Neuron (in vitro differentiated cells): ENCODE results near the gene HES5.

ENCODE experiments used
- H2AFZ ChIP-seq: one replicate; pipeline ENCODE4 v1.6.1; 2013; ENCODE audit warnings: low read depth, mild to moderate bottlenecking, inconsistent platforms, low read length, moderate library complexity
- H3K27me3 ChIP-seq: one replicate; pipeline ENCODE4 v1.6.1; 2013; ENCODE audit warnings: low read length; ENCODE audit not compliant: insufficient read depth
- H3K36me3 ChIP-seq: one replicate; pipeline ENCODE4 v1.6.1; 2013; ENCODE audit warnings: low read length; ENCODE audit not compliant: insufficient read depth
- H3K4me1 ChIP-seq: one replicate; pipeline ENCODE4 v1.6.1; 2013; ENCODE audit warnings: low read length; ENCODE audit not compliant: insufficient read depth
- H3K4me3 ChIP-seq: 2 replicates; pipeline ENCODE4 v1.5.1; 2013; ENCODE audit warnings: mild to moderate bottlenecking, low read length, moderate library complexity
- H3K9me3 ChIP-seq: one replicate; pipeline ENCODE4 v1.6.1; 2013; ENCODE audit warnings: low read length

Gene HES5

DNA sequence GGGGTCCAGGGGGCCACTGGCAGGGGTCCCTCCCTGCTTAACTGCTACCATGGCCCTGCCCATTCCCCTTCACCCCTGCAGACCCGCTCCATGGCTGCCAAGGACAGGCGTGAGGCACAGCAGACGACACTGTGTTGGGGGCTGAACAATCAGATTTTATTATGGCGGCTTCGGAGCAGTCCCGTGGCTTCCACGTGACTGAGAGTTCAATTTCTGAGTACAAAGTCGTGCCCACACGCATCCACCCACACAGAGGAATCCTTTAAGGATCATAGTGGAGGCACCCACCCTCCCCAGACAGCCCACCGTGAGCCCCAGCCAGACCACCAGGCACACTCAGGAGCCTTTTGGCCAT is 1.5 kb downstream of the HES5 start:
- H3K4me1 ChIP-seq = peaks cover 72% of the 10 kb centered on the region
- no peaks in the 10 kb centered on the region for H3K9me3 ChIP-seq
- H3K36me3 ChIP-seq = peaks cover 6% of the 10 kb centered on the region
- H3K4me3 ChIP-seq = peak overlapping the region; percentile 83
- no peaks in the 10 kb centered on the region for H3K27me3 ChIP-seq
- no peak overlapping the region for H2AFZ ChIP-seq

DNA sequence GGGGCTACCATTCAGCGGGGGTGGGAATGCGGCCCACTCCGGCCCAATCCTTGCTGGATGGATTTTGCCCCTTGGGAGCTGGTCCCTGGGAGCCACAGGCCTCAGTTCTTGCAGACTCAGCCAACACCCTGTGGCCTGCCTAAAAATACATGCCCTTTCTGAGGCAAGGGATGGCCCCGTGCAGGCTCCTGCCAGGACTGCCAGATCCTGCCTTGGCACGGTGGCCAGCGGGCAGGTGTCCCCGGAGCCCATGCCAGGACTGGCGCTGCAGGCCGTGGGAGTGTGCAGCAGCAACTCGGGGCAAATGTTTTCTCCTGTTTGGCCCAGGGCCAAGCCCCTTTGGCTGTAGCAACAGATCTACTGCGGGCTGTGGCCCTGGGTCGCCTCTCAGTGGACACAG is 2.0 kb downstream of the HES5 start:
- Histone ChIP-seq H3K36me3 (peaks cover 6% of the 10 kb centered on the region), H3K4me3 (peak overlapping the region; percentile 83), H2AFZ (no peak overlapping the region), H3K9me3 (no peaks in the 10 kb centered on the region), H3K27me3 (no peaks in the 10 kb centered on the region), H3K4me1 (peaks cover 66% of the 10 kb centered on the region)

DNA sequence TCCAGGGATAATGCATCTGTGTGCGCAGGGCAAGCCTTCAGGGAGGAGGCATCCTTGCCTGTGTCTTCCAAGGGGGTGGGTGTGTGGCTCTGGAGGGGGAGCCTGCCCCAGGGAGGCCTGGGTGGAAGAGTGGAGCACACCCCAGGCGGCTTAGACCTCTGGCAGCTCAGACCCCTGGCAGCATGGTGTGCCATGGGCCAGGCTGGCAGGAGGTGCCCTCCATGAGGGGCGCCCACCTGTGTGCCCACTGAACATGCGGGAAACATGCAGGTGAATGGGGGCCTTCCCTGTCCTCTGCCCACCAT is 2.6 kb downstream of the HES5 start:
- Histone ChIP-seq H3K27me3 (no peaks in the 10 kb centered on the region), H3K4me1 (peaks cover 61% of the 10 kb centered on the region), H3K36me3 (peaks cover 6% of the 10 kb centered on the region), H2AFZ (no peak overlapping the region), H3K9me3 (no peaks in the 10 kb centered on the region), H3K4me3 (peak overlapping the region; percentile 83)

DNA sequence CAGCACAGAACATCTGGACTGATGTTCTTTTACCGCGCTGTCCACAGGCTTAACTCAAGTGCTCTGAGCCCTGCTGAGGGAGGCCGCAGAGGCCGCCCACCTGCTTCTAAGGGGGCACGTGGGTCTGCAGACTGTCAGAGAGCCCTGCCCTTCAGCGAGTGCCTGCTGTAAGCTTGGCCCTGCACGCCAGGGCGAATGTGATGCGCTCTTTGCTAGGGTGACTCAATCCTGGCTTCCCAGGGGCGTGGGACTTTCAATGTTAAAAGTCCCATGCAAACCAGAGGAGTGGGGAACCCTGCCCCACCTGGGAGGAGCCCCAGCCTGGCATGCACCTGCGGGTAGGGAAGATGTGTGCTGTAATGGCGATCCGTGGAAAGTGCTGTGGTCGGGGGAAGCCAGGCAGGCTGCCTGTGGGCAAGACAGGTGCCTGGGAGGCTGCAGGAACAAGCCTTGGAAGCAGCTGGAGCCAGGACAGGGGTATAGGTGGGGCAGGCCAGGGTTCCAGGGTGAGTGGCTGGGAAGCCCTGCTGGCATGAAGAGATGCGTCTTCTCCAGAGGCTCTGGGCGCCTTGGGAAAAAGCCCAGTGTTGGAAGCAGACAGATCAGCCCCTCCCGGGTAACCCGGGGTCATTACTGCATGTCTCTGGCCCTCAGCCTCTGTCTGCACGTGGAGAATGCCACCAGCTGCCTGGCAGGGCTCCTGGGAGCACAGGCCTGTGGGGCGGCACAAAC is 3.1 kb downstream of the HES5 start:
- no peaks in the 10 kb centered on the region for H3K9me3 ChIP-seq
- H3K4me3 ChIP-seq = peak overlapping the region; percentile 83
- no peak overlapping the region for H2AFZ ChIP-seq
- H3K36me3 ChIP-seq = peaks cover 6% of the 10 kb centered on the region
- peaks cover 57% of the 10 kb centered on the region for H3K4me1 ChIP-seq
- no peaks in the 10 kb centered on the region for H3K27me3 ChIP-seq

DNA sequence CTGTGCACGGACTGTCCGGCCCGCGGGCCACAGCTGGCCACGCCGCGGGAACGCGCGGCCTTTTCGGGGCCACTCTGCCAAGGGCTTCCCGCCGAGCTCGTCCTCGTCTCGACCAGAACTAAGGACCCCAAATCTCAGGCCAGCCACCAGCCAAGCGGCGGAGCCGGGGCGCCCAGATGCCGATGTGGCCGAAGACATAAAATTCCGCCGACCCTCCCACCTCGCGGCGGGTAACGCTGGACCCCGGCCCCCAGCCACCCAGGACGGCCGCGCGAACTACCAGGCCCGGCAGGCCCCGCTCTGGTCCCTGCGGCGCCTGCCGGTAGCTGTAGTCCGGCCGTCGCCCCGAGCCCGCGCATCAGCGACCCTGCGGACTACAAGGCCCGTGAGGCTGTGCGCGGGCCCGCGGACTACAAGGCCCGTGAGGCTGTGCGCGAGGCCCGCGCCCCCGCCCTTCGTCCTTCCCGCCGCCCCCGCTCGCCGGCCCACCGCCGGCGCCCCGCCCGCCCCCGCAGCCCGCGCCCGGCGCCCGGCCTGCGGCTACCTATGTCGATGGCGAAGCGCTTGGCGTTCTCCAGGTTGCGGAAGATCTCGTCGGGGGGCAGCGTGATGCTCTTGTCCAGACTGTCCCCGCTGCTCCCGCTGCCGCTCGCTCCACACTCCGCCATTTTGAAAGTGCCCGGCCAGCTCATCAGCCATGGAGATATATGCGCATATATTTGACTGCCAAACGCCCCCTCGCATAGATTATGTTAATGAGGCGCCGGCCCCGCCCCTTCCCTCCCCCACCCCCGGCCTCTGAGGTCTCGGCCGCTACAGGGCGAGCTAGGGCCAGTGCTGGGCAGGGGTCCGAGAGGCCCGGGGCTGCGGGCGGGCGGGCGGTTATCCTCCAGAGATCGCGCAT is 3.9 kb downstream of the HES5 start, which contains the start of gene PANK4:
PANK4 (minus strand) TSS at position 677 of the 904 bp plus-strand sequence; CDS start at position 668, 9 bp downstream.
- H3K9me3 ChIP-seq = no peaks in the 10 kb centered on the region
- peak within 1 kb of the TSS; percentile 92 for H3K4me3 ChIP-seq
- no peaks in the 10 kb centered on the region for H3K27me3 ChIP-seq
- H3K36me3 ChIP-seq = peaks cover 12% of the 10 kb centered on the region
- peaks cover 49% of the 10 kb centered on the region for H3K4me1 ChIP-seq
- no peak within 1 kb of the TSS for H2AFZ ChIP-seq

DNA sequence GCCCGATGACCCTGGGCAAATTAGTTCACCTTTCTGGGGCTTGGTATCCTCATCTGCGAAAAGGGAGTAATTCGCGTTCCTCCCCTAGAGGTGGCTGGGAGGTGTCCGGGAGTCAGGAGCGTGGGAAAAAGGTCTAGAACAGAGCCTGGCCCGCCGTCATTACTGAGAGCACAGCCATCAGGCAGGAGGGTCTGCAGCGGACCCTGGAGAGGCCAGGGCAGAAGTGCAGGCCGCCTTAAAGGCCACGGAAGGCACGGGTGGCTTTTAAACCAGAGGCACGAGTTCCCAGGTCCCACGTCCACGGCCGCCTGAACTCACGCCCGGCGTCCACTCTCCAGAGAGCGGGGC is 4.5 kb downstream of the HES5 start:
- H3K27me3 ChIP-seq = no peaks in the 10 kb centered on the region
- H2AFZ ChIP-seq = no peak overlapping the region
- peaks cover 19% of the 10 kb centered on the region for H3K36me3 ChIP-seq
- H3K4me1 ChIP-seq = peaks cover 42% of the 10 kb centered on the region
- H3K4me3 ChIP-seq = peak overlapping the region; percentile 92
- no peaks in the 10 kb centered on the region for H3K9me3 ChIP-seq

DNA sequence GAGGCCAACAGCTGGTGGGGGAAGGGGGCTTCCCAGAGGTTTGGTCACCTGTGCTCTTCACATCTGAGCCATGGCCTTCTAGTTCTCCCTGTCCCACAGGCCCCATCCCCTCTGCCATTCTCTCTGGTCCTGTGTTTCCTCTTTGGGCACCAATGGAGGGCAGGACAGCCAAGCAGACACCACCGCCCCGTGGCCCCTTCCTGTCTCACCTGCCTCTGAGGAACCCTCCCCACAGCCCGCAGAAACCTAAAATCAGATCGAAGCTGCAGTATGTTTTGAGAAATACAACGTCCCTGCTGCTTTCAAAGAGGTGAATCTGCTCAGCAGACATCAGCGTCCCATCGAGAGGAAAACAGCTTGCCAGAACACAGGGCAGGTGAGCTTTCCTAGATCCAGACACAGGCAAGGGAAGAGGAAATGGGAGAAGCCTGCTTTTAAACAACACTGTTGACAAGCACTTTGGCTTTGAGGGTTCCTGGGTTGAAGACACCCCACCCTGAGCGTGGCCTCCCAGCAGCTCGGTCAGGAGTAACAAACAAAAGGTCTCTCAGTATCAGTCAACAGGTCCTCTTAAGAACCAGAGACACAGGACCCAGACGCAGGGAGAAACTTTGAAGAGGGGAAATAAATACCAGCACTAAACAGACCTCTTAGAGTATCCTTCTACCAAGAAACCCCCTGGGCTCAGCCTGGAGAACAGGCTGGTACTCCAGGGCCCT is 6.0 kb downstream of the HES5 start:
- Histone ChIP-seq H3K9me3 (no peaks in the 10 kb centered on the region), H3K4me3 (peak overlapping the region; percentile 92), H3K4me1 (peaks cover 42% of the 10 kb centered on the region), H2AFZ (no peak overlapping the region), H3K27me3 (no peaks in the 10 kb centered on the region), H3K36me3 (peaks cover 29% of the 10 kb centered on the region)

DNA sequence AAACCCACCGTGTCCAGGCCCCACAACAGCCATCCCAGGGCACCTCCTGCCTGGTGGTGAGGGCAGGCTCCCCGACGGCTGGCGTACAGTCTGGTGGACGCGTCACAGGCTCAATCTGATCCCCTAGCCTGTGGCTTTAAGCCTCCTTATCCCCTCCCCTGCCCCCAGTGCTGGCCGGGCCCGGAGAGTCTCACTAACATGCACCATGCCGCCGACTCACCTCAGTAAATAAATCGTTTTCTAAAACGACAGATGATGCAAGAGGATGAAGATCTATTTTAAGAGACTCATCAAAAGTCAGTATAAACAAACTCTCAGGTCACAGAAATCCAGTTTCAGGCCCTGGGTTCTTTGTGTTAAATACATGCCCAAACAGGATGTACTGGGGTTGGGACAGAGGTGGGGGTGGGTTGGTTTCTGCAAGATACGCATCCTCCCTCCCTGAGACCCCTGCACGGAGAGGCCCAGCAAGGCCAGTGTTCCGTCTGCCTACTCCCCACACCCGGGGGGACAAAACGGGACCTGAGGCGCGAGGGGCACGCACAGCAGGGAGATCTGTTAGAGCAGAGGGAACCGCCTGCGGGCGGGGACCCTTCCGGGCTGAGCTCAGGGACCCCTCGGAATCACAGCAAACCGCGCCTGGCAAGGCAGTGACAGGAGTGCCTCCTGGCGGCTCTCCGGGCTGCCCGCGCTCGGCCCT is 6.7 kb downstream of the HES5 start:
- Histone ChIP-seq H3K4me1 (peaks cover 37% of the 10 kb centered on the region), H3K36me3 (peaks cover 32% of the 10 kb centered on the region), H3K4me3 (no peak overlapping the region), H3K9me3 (no peaks in the 10 kb centered on the region), H2AFZ (no peak overlapping the region), H3K27me3 (no peaks in the 10 kb centered on the region)

DNA sequence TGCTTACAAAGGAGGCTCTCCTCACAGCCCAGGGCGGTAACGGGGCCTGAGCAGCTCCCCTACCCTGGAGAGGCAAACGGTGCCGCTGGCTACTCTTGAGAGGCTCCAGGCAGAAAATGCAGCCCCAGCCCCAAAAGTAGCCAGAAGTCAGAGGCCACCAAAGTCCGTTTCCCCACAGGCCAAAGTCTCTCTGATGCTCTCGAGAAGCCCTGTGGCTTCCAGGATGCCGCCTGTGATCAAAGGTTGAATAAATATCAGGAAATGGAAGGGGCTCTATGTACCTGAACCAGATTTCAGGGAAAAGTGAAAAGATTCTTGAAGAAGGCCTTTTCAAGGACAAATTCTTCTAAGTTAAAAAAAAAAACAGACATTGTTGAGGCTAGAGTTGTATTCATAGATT is 7.8 kb downstream of the HES5 start:
- no peaks in the 10 kb centered on the region for H3K27me3 ChIP-seq

DNA sequence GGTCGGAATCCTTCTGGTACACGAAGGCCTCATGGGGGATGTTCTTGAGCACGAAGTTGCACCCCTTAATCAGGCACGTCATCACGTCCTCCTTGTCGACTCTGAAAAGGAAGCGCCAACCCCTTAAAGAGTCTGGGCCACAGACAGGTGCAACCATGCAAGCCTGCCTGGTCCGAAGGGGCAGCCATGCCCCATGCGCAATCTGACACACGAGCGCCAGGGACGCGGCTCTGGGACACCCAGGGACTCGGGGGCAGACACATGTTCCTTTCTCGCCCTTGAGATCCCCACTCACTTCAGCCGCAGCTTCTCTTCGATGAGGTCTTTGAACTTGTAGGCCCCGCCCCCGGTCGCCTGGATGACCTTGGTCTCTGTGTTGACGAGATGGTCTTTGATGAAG is 9.3 kb downstream of the HES5 start:
- H3K27me3 ChIP-seq = no peaks in the 10 kb centered on the region
- peaks cover 57% of the 10 kb centered on the region for H3K36me3 ChIP-seq
- H2AFZ ChIP-seq = no peak overlapping the region
- H3K4me1 ChIP-seq = peaks cover 20% of the 10 kb centered on the region
- H3K9me3 ChIP-seq = no peaks in the 10 kb centered on the region
- H3K4me3 ChIP-seq = no peak overlapping the region

More for the DNA sequence above, 7.8 kb downstream of the HES5 start:
- Histone ChIP-seq H3K36me3 (peaks cover 43% of the 10 kb centered on the region), H2AFZ (no peak overlapping the region), H3K9me3 (no peaks in the 10 kb centered on the region), H3K4me3 (no peak overlapping the region), H3K4me1 (peaks cover 26% of the 10 kb centered on the region)

DNA sequence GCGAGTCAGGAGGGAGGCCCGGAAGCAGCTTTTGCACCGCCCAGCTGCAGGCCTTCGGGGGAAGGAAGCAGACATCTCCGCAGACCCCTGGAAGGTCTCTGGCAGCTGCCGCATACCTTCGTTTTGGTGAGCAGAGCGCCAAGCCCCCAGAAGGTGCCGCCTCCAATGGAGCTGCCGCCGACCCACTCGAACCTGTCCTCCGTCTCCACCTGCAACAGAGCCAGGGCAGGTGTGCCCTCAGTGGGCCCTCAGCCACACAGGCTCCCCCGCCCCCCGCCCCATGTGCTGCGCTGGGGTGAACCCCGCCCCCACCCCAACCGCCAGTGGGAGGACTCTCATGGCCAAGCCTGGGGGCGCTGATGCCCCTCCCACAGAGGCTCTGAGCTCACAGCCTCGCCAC is 9.9 kb downstream of the HES5 start:
- Histone ChIP-seq H3K9me3 (no peaks in the 10 kb centered on the region), H3K36me3 (peaks cover 63% of the 10 kb centered on the region), H2AFZ (no peak overlapping the region), H3K27me3 (no peaks in the 10 kb centered on the region), H3K4me3 (no peak overlapping the region), H3K4me1 (peaks cover 14% of the 10 kb centered on the region)

DNA sequence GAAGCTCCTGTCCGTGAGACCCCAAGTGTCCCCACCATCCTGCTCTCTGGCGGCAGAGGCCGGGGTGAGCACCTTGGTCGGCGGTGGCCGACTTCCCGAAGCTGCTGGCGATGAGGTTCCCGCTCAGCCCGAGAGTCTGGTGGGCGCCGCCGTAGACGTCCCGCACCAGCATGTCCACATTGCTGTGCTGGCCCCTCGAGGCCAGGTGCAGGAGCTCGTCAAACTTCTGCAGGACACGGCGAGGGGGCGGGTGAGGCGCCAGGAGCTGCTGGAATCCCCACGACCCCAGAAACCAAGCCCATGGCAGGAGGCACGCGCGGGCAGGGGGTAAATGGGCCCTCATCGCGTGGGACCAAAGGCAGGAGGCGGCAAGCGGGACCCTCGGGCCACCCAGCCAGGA is 10.3 kb downstream of the HES5 start:
- H2AFZ ChIP-seq = no peak overlapping the region
- H3K9me3 ChIP-seq = no peaks in the 10 kb centered on the region
- no peaks in the 10 kb centered on the region for H3K27me3 ChIP-seq
- H3K36me3 ChIP-seq = peaks cover 65% of the 10 kb centered on the region
- H3K4me1 ChIP-seq = peaks cover 9% of the 10 kb centered on the region
- H3K4me3 ChIP-seq = no peak overlapping the region
